GM21528 (cell line): ENCODE results near the gene MKRN2OS.
"Not testable (repeated sequence)": the region's sequence is repeated elsewhere in the genome, so short reads cannot be mapped to it uniquely, and the experiment has no call there.

ENCODE experiments used
- ATAC-seq: cut with Tn5 transposase; IDR thresholded peaks from one replicate; pipeline ENCODE4 v1.9.1; 2021; ENCODE audit warnings: mild to moderate bottlenecking, moderate library complexity; ENCODE audit not compliant: unreplicated experiment, low FRiP score

MKRN2OS gene

DNA sequence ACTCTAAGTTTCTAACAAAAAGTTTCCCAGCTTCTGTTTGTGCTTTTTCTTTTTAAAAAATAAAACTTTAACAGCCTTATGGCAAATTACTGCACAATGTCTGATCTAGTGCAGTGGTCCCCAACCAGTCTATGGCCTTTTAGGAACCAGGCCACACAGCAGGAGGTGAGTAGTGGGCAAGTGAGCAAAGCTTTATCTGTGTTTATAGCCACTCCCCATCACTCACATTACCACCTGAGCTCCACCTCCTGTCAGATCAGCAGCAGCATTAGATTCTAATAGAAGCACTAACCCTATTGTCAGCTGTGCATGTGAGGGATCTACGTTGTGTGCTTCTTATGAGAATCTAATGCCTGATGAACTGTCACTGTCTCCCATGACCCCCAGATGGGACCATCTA lies 17.2 kb upstream of the MKRN2OS start:
- no peak for ATAC-seq

DNA sequence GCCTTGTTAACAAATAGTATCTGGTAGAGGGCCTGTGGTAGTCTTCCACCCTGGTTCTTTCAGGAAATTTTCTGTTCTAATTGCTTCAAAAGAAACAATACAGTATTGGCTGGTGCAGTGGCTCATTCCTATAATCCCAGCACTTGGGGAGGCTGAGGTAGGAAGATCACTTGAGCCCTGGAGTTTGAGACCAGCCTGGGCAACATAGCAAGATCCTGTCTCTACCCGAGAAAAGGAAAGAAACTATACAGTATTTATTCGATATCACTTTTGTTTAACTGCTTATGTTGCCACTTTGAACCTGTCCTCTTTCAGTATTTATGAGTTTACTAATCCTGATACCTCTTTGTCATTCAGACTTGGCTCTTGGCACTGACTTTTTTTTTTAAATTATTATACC lies 16.1 kb upstream of the MKRN2OS start:
- ATAC-seq, result no peak

DNA sequence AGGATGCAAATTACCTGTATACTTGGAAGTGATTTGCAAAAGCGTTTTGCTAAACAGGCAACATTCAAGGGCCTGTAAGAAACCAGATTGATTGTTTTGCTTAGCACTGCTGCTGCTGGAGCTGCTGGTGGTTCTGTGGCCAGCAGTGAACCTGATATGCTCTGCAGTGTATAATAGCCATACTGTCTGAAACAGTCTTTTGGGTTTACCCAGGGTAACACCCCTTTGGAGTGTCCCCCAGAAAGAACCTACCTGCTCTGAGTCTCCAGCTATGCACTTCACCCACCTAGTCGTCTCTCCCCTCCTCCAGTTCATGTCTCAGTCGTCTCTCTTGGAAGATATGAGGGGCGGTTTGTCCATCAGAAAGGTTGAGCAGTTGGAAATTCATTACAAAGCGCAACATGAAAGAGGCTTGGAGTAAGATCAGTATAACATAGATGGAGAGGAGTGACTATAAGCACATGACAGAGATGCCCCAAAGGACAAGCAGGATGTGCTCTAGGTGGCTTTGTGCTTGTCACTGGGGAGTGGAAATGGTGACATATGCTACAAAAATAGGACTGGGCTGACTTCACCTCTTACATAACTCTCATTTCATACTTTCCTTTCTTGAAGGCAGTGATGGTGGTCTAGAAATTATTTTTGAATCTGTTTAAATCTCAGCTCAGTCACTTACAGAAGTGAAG lies 15.3 kb upstream of the MKRN2OS start:
- no peak for ATAC-seq

DNA sequence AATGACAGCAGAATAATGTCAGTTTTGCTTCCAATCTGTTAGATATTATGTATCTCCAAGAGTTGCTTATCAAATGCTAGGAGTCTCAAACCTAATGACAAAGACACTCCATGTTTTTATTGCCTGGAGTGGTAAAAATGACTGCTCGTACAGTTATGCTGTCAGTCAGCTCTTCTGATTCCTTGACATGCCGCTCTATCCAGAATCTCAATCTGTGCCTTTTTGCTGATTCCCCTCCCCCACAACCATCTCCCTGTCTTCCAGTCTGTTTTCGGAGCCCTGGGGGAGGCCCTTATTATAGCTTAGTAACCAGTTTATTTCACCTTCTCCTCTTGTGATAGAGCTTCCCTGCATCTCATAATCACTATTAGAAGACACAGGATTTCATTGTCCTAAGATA lies 14.2 kb upstream of the MKRN2OS start:
- no peak for ATAC-seq

DNA sequence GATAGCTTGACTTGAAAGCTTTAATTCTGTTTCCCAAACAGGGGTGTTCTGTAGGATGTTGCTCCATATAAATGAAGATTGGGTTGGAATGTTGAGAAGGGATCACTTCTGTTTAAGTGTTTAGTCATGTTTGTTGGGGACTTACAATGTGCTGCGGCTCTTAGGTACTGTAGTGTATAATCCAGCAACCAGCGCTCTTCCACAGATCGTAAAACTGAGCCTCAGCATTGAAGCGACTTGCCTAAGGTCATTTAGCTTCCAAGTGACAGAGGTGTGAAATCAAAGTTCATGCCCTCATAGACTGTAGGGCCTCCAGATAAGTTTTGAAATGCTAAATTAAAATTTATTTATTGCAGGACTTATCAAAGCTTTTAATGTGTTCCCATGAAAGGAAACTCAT lies 13.4 kb upstream of the MKRN2OS start:
- no peak for ATAC-seq

DNA sequence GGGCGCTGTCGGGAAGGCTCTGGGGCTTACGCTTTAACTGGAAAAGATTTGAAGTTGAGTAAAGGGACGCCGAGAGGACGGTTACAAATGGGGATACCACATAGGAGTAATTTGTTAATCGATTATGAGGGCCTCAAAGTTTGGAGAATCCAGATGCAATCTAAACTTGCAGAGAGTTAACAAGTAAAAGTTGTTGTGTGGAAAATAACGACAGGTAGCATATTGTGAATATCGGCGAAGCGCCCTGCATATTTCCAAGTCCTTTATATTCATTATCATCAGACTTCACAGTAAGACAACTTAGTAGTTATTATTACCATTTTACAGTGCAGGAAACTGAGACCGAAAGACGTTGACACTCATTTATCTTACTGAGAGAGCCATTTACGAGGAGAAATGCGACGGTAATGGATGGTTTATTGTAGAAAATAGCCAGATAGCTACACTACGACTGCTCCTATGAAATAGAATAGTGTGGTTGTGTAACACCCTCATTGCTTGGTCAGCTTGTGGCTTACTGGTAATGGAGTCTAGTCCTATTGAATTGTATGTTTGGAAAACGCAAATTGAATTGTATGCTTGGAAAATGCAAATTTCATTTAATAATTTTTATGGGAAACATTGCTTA lies 12.3 kb upstream of the MKRN2OS start:
- peak; percentile 2 for ATAC-seq

DNA sequence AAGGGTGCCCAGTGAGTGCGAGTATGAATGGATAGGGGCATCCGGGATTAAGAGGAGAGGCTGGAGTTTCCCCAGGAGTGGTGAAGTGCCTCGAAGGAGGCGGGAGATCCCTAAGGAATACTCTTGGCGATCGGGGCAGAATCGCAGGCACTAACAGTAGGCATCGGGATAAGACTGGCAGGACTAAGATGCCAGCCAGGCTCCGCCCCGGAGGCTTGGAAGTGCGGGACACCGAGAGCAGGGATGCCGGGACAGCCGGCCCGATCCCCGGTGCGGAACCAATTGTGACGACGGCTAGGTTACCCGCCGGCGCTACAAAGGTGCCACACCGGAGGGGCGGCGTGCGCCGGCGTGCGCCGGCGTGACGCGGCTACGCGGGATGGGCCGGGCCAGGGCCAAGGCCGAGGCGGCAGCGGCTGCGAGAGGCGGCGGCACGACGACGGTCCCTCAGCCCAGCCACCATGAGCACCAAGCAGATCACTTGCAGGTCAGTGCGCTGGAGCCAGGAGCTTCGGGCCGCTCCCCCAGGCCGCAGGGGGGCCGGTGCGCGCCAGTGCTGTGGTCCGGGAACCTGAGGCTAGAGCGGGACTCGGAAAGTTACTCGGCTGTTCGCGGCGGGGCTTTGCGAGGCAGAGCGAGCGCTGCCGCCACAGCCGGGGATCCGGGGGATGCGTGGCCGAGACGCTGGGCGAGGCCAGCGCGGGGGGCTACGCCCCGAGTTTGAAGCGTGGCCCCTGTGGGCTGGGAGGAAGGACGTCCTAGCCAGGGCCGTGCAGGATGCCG lies 11.6 kb upstream of the MKRN2OS start, which contains the start of gene MKRN2:
Gene MKRN2 (plus strand): TSS at position 398 of the 783 bp plus-strand sequence. CDS start 64 bp downstream, at position 462.
- ATAC-seq, result peak; percentile 80

DNA sequence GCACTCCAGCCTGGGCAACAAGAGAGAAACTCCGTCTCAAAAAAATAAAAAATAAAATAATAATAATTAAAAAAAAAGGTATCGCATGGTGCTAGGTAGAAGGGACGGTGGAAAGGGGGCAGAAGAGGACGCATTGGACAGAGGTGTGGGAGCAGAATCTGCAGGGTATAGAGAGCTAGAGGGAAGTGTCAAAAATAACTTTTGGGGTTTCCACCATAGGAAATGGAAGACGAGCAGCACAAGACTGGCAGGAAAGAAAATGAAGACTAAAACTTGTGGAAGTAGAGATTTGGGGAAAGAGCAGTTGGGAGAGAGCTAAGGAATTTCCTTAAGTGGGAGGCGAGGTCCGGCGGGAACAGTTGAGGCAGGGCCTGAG lies 11.0 kb upstream of the MKRN2OS start:
- no peak for ATAC-seq

DNA sequence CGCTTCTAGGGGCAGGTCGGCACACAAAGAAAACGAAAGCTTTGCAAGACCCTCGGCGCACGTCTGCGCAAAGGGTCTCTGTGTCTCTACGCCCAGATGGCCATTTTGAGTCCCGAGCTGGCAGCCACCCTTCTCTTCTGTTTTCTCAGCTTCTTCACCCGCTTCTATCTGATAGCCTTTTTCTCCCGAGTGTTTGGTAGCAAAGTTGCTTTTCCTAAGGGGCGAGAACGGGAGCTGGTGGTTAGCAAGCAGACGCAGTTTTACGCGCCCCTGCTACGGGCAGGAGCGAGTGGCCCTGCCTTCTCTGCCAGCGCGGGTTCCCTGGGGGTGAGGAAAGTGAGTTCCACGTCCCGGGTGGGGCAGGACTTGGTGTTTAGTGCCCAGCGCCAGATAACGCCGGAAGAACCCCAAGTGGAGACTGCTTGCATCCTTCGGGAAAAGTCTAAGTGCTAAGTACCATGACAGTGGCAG lies 8.7 kb upstream of the MKRN2OS start:
- no peak for ATAC-seq

DNA sequence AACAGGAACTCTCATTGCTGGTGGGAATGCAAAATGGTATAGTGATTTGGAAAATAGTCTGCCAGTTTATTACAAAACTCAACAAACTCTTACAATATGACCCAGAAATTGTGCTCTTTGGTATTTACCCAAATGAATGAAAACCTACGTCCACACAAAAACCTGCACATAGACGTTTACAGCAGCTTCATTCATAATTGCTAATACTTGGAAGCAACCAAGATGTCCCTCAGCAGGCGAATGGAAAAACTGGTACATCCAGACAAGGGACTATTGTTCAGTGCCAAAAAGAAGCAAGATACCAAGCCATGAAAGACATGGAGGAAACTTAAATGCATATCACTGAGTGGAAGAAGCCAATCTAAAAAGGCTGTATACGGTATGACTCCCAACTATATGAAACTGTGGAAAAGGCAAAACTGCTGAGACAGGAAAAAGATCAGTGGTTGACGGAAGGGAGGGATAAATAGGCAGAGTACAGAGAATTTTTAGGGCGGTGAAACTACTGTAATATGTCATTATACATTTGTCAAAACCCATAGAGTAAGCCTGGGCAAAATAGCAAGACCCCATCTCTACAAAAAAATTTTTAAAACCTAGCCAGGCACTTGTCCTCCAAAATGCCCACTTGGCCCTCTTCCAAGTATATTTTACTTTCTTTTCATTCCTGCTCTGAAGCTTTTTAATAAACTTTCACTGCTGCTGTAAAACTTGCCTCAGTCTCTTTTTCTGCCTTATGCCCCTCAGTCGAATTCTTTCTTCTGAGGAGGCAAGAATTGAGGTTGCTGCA lies 4.9 kb upstream of the MKRN2OS start:
- no peak for ATAC-seq

DNA sequence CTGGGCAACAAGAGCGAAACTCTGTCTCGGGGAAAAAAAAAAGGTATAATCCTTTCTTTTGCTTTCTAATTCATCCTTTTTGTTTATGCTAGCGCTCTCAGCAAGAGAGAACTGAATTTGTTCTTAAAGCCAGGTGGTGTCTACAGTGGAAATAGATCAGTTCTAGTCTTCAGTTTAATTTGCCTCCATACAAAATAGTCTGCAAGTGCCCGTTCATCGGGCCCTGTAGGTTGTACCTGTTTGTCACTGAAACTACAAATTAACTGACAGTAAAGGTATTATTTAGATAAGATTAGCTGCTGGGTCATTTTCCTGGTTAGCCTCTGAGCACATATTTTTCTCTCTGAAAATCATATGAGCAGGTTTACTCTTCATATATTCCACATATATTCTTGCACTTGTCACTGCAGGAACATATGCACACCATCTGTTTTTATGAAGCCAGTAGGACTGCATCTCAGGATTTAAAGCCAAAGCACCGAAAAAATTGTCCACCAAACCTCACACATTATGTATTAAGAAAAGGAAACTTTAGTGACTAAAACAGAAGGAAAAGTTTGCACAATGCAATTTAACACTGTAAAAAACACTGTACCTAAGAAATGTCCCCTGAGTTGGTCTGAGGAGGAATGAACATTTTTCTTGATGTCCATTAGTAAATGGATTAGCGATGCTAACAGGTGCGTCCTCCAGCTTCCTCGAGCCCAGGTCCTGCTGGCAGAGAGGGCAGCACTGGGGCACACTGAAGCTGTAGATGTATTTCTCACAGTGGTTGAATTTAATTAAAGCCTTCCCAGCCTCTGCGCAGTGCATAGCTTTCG lies 437 bp downstream of the MKRN2OS start:
- no peak for ATAC-seq

DNA sequence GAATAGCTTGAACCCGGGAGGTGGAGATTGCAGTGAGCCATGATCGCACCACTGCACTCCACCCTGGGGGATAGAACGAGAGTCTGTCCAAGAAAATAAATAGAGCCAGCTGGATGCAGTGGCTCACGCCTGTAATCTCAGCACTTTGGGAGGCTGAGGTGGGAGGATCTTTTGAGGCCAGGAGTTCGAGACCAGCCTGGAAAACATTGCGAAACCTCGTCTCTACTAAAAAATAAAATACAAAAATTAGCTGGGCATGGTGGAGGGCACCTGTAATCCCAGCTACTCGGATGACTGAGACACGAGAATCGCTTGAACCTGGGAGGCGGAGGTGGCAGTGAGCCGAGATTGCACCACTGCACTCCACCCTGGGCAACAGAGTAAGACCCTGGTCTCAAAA lies 1.8 kb downstream of the MKRN2OS start:
- ATAC-seq, result not testable (repeated sequence)

DNA sequence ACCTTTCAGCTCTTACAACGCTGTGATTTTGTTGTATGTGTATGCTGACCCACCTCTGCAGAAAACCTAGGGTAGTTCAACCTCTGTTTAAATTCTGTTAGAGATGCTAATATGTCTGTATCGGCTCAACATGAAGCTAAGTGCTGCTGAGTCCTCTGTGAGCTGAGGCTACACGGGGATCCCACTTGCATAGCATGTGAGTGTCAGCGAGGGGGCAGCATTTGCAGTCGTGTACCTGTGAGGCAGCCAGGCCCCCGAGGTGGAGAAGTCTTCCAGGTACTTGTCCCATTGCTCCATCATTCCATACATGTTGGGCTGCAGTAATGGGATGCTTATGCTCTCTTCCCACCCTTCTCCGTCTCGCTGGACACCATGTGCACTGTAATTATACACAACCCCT lies 3.7 kb downstream of the MKRN2OS start:
- no peak for ATAC-seq

DNA sequence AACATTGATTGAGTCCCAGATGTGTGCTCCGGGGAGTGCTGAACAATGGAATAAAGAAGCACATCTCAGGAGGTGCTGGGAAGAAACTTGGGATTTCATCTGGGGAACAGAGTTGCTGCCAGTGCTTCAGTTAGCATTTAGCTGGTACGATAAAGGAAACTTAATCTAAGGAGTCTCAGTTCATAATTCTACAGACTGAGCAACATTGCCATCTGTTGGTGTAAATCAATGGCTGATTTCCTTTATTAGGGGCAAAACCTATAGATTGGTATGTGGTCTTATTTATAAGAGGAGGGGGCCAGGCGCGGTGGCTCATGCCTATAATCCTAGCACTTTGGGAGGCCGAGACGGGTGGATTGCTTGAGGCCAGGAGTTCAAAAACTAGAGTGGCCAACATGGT lies 8.9 kb downstream of the MKRN2OS start:
- no peak for ATAC-seq

DNA sequence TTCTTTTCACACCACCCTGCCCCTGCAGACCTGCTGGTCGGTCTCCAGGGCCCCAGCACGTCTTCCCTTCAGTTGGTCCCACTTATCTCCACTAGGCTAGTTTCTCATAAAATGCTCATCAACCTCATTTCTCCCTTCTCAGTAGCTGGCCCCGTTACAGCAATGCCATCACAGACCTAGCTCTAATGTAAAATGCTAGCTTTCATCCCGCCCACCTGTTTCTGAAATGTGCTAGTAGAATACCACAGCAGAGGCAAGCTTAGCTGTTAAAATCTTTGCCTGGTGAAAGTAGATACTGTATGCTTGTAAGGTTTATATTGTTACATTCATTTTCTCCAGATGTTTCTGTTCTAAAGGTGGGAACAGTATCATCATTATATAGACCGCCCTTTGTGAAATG lies 13.1 kb downstream of the MKRN2OS start:
- no peak for ATAC-seq

DNA sequence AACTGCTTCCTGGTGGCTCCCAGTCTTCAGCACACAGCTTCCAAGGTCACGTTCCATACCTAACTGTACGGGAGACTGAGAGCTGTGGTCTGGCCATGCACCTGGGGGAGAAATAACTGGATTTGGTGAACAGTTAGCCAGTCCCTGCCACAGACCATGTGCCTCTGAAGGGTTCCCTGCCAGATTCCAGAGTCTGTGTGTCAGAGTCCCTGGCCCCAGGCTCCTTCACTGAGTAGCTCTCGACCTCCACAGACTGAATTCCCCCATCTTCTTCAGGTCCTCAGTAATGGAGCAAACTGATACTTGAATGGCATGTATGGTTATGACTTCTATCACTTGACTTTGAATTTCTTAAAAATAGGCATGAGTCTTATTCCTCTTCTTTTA lies 17.5 kb downstream of the MKRN2OS start:
- no peak for ATAC-seq

DNA sequence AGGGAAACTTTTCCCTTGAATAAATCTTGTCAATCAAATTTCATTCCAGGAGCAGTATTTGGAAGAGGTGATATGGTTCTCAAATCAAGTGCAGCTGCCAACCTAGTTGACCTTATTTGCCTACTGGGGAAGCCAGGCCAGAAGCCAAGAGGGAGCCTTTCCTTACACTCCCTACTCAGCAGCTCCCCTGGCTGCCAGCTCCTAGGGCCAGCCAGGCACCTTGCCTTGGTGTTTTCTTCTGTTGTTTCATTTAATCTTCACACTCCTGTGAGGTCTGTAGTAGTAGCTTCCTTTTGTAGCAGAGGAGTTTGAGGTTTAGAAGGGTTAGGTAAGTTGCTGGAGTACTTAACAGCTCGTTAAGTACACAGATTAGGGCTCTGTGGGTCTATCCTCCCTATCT lies 22.6 kb downstream of the MKRN2OS start:
- ATAC-seq, result no peak

DNA sequence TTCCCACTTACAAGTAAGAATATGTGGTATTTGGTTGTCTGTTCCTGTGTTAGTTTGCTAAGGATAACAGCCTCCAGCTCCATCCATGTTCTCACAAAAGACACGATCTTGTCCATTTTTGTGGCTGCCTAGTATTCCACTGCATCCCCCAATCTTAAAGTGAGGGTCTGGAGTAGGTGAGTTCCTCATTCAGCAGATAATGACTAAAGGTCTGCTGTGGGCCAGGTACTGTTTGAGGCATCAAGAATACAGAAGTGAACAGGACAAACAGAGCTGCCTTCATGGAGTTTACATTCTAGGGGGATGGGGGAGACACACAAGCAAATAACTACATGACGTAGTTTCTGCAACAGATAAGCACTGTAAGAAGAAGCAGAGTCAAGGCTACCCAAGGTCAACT lies 24.3 kb downstream of the MKRN2OS start:
- no peak for ATAC-seq

DNA sequence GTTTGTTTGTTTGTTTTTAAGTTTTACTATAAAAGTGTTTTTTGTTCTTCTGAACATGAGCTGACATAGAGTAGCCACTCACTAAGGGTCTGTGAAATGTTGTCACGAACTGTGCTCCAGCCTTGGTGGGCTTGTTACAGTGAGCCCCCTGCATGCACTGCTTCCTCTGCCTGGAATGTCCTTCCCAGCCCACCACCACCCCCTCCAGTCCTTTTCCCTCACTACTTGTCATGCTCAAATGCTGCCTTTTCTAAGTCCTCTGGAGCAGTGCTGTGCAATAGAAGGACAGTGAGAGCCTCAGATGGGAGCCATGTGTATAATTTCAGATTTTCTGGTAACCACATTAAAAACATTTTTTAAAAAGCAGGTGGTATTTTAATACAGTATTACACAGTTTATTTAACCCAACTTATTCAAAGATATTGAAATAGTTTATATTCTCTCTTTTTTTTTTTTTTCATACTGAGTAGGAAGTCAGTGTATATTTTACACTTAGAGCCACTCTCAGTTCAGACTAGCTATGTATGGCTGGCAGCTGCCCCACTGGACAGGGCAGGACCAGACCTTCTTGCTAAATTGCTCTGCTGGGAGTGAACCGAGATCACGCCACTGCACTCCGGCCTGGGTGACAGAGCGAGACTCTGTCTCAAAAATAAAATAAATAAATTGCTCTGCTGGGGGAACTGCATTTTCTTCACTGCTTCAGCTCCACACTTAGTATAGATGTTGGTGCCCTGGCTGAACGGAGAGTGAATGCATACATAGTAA lies 26.9 kb downstream of the MKRN2OS start:
- no peak for ATAC-seq
